Upper lobe of left lung (tissue), 6 donors: ENCODE results near the gene ZSCAN1. TPM values are rescaled to one million over a fixed set of nuclear protein-coding genes. Genes with fewer than 3 reads are reported as not detected.
"Not testable (repeated sequence)": the region's sequence is repeated elsewhere in the genome, so short reads cannot be mapped to it uniquely, and the experiment has no call there.

Experiments
- ATAC-seq, 2 donors: fragments of 200-7000 bp; cut with Tn5 transposase; one replicate each; pipeline ENCODE4 v1.9.1; 2022; ENCODE audit warnings: mild to moderate bottlenecking in 2 of 2, moderate library complexity in 2 of 2; ENCODE audit not compliant: low FRiP score in 2 of 2
- DNase-seq, 2 donors: peaks; one replicate each; pipeline ENCODE4 v3.0.0-alpha.2; 2019 to 2020
- H3K27ac ChIP-seq, 4 donors: fragments of 200-600 bp; sonication (generic); one replicate each; pipeline ENCODE4 v1.5.1; 2016 to 2019
- H3K27me3 ChIP-seq, 4 donors: fragments of 200-600 bp; sonication (generic); one replicate each; pipeline ENCODE4 v1.5.1; 2017 to 2019
- H3K36me3 ChIP-seq, 4 donors: fragments of 200-600 bp; sonication (generic); one replicate each; pipeline ENCODE4 v1.5.1; 2016 to 2019
- H3K4me1 ChIP-seq, 4 donors: fragments of 200-600 bp; sonication (generic); one replicate each; pipeline ENCODE4 v1.5.1; 2018 to 2019
- H3K4me3 ChIP-seq, 4 donors: fragments of 200-600 bp; sonication (generic); one replicate each; pipeline ENCODE4 v1.5.1; 2017 to 2019; ENCODE audit warnings: mild to moderate bottlenecking in 2 of 4, moderate library complexity in 1 of 4
- H3K9me3 ChIP-seq, 4 donors: fragments of 200-600 bp; sonication (generic); one replicate each; pipeline ENCODE4 v1.5.1; 2018 to 2019
- CTCF ChIP-seq, 6 experiments: fragments of 450-650 bp in 4 of 6; fragments of 200-600 bp in 2 of 6; sonication (generic) in 2 of 6; IDR thresholded peaks; one replicate each; pipeline ENCODE4 v1.5.1; 2016 to 2019; ENCODE audit warnings: antibody characterized with exemption in 6 of 6
- EP300 ChIP-seq, 4 donors: sonication (generic); formaldehyde crosslinking; IDR thresholded peaks; one replicate each; pipeline ENCODE4 v1.5.1; 2017; ENCODE audit warnings: antibody characterized with exemption in 4 of 4, control low read depth in 2 of 4
- POLR2A ChIP-seq, 4 donors: fragments of 450-650 bp; IDR thresholded peaks; one replicate each; pipeline ENCODE4 v1.5.1; 2016 to 2017; ENCODE audit warnings: antibody characterized with exemption in 4 of 4, mild to moderate bottlenecking in 2 of 4
- POLR2AphosphoS5 ChIP-seq, 2 donors: sonication (generic); formaldehyde crosslinking; IDR thresholded peaks; one replicate each; pipeline ENCODE4 v1.5.1; 2017; ENCODE audit warnings: antibody characterized with exemption in 2 of 2
- WGBS, 2 donors: methylation state at CpG; one replicate each; pipeline ENCODE4 v1.1.5; 2017 to 2018; 5-methylcytosine and 5-hydroxymethylcytosine counted together
- total RNA-seq, 6 donors: library from RNA; depleted of rRNA in 4 of 6; stranded (reverse); fragments of >200 nt in 4 of 6; gene quantifications; one replicate each; pipeline versions ENCODE4 v1.1.0 to v1.2.1, GENCODE V29; 2016 to 2021
- donor health status: DM: no; HTN: no; CAD: no; lungs with moderate emphysema.
- donor health status: DM: no; HTN: yes; CAD: no; lungs with severe emphysema.

Gene ZSCAN1
- total RNA-seq, 6 donors from 2014 or later, result 0.61 to 2.1 (median 1.4) TPM; not detected in 3

- ATAC-seq, result peak; percentile 97 to 99
- TF ChIP-seq EP300 (IDR thresholded peaks at IDR 0.05) (no peak), POLR2AphosphoS5 (IDR thresholded peaks at IDR 0.05) (peak; percentile 91 to 92), POLR2A (IDR thresholded peaks at IDR 0.05) (peak; percentile 19 to 87 (median 65)), CTCF (IDR thresholded peaks at IDR 0.05) (peak in 2 of 6 experiments; percentile 12 to 29)
- Histone ChIP-seq H3K4me1 (peaks cover 14 to 25% (median 18%) of the 10 kb centered on the region in 4 donors), H3K4me3 (peak within 1 kb of the TSS; percentile 86 to 97 (median 96)), H3K27me3 (no peaks in the 10 kb centered on the region), H3K27ac (peak within 1 kb of the TSS; percentile 91 to 98 (median 96)), H3K9me3 (peaks cover 14 to 71% (median 65%) of the 10 kb centered on the region in 4 donors), H3K36me3 (peaks cover 25 to 54% (median 52%) of the 10 kb centered on the region in 4 donors)
- WGBS, 2 donors, result 1 to 5% methylated on average over 28 to 50 of the region's 91 CpGs
- DNase-seq, result peak; percentile 87 to 98
Observed at GRCh38 chr19:58002384-58003173, 31.2 kb upstream of the ZSCAN1 start, which contains the start of gene ZNF606. ZNF606 (minus strand) TSS chr19:58002820; CDS start chr19:58001319, 1,501 bp downstream.

GRCh38 chr19:58003174-58003828, 30.5 kb upstream of the ZSCAN1 start:
- peak overlapping the region; percentile 91 to 98 (median 96) for H3K27ac ChIP-seq
- peak; percentile 1 to 3 for ATAC-seq

GRCh38 chr19:58007285-58007684, 26.5 kb upstream of the ZSCAN1 start:
- Histone ChIP-seq H3K36me3 (peaks cover 4 to 24% (median 23%) of the 10 kb centered on the region in 4 donors), H3K4me3 (no peak overlapping the region), H3K27ac (no peak overlapping the region), H3K4me1 (peaks cover 2 to 16% (median 6%) of the 10 kb centered on the region in 4 donors), H3K9me3 (peaks cover 36 to 89% (median 82%) of the 10 kb centered on the region in 4 donors), H3K27me3 (no peaks in the 10 kb centered on the region)
- DNase-seq, result no peak
- TF ChIP-seq EP300 (IDR thresholded peaks at IDR 0.05), result no peak
- TF ChIP-seq POLR2AphosphoS5 (IDR thresholded peaks at IDR 0.05), result no peak
- TF ChIP-seq POLR2A (IDR thresholded peaks at IDR 0.05), result no peak
- TF ChIP-seq CTCF (IDR thresholded peaks at IDR 0.05), result no peak
- WGBS, 2 donors, result 86 to 92% methylated on average over 1 of the region's 1 CpG
- ATAC-seq, result no peak

More at GRCh38 chr19:58003174-58003828, 30.5 kb upstream of the ZSCAN1 start:
- 27 to 29% methylated on average over 28 to 31 of the region's 31 CpGs for WGBS, 2 donors
- Histone ChIP-seq H3K27me3 (no peaks in the 10 kb centered on the region), H3K4me3 (peak overlapping the region; percentile 86 to 97 (median 96)), H3K4me1 (peaks cover 14 to 25% (median 18%) of the 10 kb centered on the region in 4 donors), H3K9me3 (peaks cover 18 to 71% (median 69%) of the 10 kb centered on the region in 4 donors), H3K36me3 (peaks cover 19 to 47% (median 46%) of the 10 kb centered on the region in 4 donors)
- TF ChIP-seq POLR2A (IDR thresholded peaks at IDR 0.05), result no peak
- TF ChIP-seq EP300 (IDR thresholded peaks at IDR 0.05), result no peak
- no peak for TF ChIP-seq CTCF (IDR thresholded peaks at IDR 0.05)
- TF ChIP-seq POLR2AphosphoS5 (IDR thresholded peaks at IDR 0.05), result no peak
- no peak for DNase-seq

GRCh38 chr19:58008877-58009276, 24.9 kb upstream of the ZSCAN1 start:
- H3K4me1 ChIP-seq, H3K27ac ChIP-seq, ATAC-seq, H3K27me3 ChIP-seq, DNase-seq, H3K4me3 ChIP-seq: not testable (repeated sequence)
- H3K9me3 ChIP-seq, result peaks cover 36 to 94% (median 86%) of the 10 kb centered on the region in 4 donors
- peaks cover 4 to 24% (median 23%) of the 10 kb centered on the region in 4 donors for H3K36me3 ChIP-seq
- WGBS, 2 donors, result 46 to 63% methylated on average over 10 of the region's 10 CpGs

GRCh38 chr19:58009301-58009665, 24.5 kb upstream of the ZSCAN1 start:
- H3K27me3 ChIP-seq, result no peaks in the 10 kb centered on the region
- TF ChIP-seq POLR2AphosphoS5 (IDR thresholded peaks at IDR 0.05) (no peak), CTCF (IDR thresholded peaks at IDR 0.05) (no peak), EP300 (IDR thresholded peaks at IDR 0.05) (no peak), POLR2A (IDR thresholded peaks at IDR 0.05) (no peak)
- H3K4me3 ChIP-seq, result peak overlapping the region in 2 of 4 donors; percentile 25 to 56
- H3K9me3 ChIP-seq, result peaks cover 36 to 93% (median 84%) of the 10 kb centered on the region in 4 donors
- peaks cover 4 to 24% (median 21%) of the 10 kb centered on the region in 4 donors for H3K36me3 ChIP-seq
- 3 to 4% methylated on average over 19 of the region's 21 CpGs for WGBS, 2 donors
- peaks cover 0 to 8% (median 3%) of the 10 kb centered on the region in 4 donors for H3K4me1 ChIP-seq
- no peak overlapping the region for H3K27ac ChIP-seq
- ATAC-seq, result no peak
- no peak for DNase-seq
